Esophagus mucosa (tissue), 1 donor: ENCODE measurements around the gene PPEF1. TPM values are rescaled to one million over a fixed set of nuclear protein-coding genes. Genes with fewer than 3 reads are reported as not detected.
A peak's percentile ranks its signal among the peaks of the same experiment; 100 is the strongest.
"Not testable (repeated sequence)": the region's sequence is repeated elsewhere in the genome, so short reads cannot be mapped to it uniquely, and the experiment has no call there.

ENCODE experiments used
- ATAC-seq: fragments of 200-7000 bp; cut with Tn5 transposase; one replicate; pipeline ENCODE4 v1.9.1; 2020
- total RNA-seq: library from RNA; stranded (reverse); gene quantifications from one replicate; pipeline ENCODE4 v1.2.4, GENCODE V29; 2023
- donor health status: DM: yes; HTN: yes; CAD: no.

Gene PPEF1
- total RNA-seq, 1 donor from 2014 or later: not detected

DNA sequence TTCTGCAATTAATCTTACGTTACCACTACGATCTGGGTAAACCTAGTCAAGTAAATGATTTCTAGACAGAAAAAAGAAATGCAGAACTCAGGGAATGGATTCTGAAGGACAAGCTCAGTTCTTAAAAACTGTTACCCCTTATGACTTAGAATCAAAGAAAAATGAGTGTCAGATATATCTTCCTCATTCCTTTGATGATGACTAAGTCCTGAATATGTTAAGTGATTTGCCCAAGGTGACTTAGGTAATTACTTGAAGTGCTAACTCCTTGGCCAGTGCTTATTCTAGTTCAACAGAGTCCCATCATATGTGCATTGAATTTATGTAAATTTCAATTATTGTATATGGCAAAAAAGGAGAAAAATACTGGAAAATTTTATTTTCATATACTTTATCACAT, 92.5 kb downstream of the PPEF1 start:
- ATAC-seq: no peak

GRCh38 chrX:18809641-18810040, 102.2 kb downstream of the PPEF1 start:
- ATAC-seq: no peak

GRCh38 chrX:18810416-18810815, 103.0 kb downstream of the PPEF1 start:
- ATAC-seq: no peak

DNA sequence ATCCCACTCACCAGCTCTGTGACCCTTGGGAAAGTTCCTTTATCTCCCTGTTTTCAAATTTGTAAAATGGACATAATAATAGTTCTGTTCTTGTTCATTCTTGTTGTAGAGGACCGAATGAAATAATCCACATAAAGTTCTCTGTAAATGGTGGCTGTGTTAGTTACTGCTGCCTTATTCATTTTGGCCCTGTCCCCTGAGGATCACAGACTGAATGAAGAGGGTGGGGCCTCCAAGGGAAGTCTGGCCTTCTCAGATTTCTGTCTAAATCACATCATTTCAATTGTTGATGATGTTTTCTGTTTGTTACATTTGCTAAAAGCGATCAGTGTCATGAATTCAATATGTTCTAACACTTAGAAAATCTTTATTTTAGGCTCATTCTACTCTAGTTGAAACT, 117.9 kb downstream of the PPEF1 start:
- ATAC-seq: no peak

GRCh38 chrX:18828832-18829404, 121.5 kb downstream of the PPEF1 start:
- ATAC-seq: no peak

GRCh38 chrX:18833071-18833731, 125.8 kb downstream of the PPEF1 start:
- ATAC-seq: no peak

GRCh38 chrX:18847901-18848300, 140.5 kb downstream of the PPEF1 start:
- ATAC-seq: not testable (repeated sequence)

DNA sequence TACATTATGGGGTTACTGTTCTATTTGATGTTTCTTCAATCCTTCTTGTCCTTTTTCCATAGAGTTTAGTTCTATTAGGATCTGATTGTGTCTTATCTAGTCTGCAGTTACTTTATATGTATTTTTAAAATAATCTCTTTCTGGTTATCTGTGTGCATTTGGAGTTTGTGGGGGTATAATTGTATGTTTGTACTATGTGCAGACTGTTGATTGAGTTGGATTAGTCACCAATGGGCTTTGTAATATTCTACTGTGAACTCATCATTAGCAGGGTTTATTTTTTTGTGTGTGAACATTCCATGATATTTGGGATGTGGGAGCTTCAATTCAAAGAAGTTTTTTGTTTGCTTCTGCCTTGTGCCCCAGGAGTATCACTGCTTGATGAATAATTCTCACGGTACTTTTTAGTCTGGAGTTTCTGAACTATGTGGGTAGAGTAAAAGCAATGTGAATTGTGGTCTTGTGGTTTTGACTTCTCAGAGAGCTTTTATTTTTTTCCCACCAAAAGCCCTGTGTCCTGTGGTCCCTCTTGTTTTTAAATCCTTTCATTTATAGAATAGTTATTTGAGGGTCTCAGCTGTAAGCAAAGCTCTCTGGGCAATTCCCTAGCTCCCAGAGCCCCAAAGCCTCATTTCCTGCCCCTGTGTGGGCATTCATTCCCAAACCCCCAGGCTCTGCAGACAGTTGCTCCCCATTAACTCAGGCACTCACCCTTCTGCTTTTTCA, 148.6 kb downstream of the PPEF1 start:
- ATAC-seq: no peak

GRCh38 chrX:18856645-18856997, 149.2 kb downstream of the PPEF1 start:
- ATAC-seq: no peak

GRCh38 chrX:18861511-18861910, 154.1 kb downstream of the PPEF1 start:
- no peak for ATAC-seq

GRCh38 chrX:18864390-18864920, 157.0 kb downstream of the PPEF1 start:
- ATAC-seq: no peak

GRCh38 chrX:18871161-18871890, 163.9 kb downstream of the PPEF1 start:
- ATAC-seq: no peak

DNA sequence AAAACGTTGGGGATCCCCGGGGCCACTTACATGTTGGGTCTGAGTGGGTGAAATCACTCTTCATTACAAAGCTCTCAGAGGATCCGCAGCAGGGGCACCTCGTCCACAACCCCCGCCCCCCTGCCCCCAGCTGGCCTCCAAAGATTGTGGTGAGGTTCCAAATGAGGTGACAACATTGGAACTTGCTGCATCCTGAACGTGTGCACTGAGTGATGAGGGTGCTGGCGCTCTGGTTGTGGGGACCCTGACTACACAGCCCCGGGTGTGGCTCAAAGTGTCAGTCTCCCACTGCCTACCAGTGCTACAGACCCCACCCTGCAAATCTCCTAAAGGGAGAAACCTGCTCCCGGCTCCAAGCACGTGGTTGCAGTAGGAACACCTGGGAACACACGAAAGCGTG, 164.5 kb downstream of the PPEF1 start:
- no peak for ATAC-seq

DNA sequence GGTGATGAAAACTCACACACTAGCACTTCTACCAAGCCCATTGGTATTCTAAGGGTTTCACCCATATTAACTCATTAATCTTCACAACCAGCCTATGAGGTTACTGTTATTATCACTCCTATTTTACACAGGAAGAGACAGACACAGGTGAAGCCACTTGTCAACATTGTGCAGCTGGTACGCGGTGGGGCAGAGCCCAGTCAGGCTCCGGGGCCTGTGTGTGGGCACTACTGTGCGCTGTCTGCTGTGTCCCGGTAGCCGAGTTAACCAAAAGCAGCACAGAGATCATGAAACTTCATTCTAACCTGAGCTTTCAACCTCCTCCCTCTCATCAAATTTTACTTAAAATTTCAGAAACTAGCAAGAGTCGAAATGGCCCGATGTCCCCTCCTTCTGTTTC, 165.2 kb downstream of the PPEF1 start:
- no peak for ATAC-seq

DNA sequence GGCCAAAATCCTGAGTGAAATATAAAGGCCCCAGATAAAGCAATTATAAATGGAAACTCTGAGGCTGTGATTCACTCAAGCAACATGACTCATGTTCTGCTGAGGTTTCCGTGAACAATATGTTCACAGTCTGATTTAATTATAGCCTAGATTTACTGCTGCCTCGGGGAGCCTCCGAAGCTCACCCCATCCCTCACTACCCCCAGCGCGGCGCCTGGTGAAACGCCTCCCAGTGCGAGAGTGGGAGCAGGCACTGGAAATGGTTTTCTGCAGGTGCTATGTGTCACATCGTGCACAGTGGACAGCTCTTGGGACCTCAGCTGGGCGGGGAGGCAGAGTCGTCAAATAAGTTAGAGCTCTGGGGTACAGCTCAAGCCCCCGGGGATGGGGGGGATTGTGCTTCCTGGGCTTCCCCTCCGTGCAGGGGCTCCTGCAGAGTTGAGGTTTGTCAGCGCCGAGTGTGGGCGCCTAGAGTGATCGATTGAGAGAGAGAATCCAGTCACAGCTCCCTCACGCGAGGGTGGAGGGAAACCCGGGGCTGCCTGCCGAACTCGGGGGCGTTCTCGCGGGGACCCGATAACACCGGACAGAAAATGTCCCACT, 165.8 kb downstream of the PPEF1 start:
- peak; percentile 77 for ATAC-seq

DNA sequence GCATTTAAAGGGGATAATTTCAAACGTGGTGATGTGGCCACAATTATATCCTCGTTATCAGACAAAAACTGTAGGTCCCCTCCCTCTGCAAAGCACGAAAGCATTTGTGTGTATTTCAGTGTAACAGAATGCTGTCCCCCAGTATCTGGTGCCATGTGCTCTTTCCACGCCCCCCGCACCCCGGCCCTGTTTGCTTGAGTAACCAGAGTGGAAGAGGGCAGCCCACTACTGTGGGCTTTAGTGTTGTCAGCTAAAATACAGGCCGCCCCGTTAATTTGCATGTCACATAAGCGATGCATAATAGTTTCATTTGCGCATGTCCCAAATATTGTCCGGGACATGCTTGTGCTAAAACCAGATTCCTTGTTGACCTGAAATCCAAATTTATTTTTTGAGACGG, 166.4 kb downstream of the PPEF1 start:
- no peak for ATAC-seq

- ATAC-seq: no peak
Observed at GRCh38 chrX:18874560-18875255, 167.3 kb downstream of the PPEF1 start.

DNA sequence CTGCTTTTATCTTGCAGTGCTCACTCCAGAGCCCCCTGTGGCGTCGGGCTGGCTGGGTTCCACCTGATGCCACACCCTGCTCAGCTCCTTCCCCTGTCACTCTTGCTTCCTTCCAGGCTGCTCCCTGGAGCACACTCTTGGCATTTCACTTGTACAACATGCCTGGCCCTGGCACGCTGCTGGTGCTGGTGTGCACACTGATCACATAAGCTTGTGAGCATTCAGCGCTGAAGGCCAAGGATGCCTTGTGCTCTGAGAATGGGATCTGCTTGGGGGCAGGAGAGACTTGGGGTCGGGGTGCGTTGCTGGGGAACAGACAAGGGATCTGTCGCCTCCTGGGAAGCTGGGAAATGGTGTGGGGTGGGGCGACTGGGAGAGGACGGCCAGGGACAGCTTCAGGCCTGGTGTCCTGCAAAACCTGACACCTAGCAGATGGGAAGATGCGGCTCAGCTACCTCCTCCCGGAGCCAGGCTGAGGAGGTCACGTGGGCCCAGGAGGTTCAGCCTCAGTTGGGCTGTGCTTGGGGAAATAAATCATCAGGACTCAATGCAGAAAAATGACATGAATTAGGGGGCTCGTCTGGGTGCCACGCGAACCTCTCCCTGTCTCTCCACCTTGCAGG, 167.9 kb downstream of the PPEF1 start:
- no peak for ATAC-seq

DNA sequence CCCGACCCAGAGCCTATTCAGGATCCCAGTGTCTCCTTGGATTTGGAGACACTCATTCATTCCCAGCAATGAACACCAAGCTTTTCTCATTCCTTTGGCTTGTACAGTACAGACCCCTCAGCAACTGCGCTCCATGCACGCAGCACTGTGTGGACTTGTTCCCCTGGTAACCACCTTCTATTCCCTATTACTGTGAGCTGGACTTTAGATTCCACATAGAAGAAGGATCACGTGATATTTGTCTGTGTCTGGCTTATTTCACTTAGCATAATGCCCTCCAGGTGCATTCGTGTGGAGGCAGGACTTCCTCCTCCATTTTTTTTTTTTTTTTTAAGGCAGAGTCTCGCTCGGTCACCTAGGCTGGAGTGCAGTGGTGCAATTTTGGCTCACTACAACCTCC, 170.0 kb downstream of the PPEF1 start:
- ATAC-seq: no peak
